Left hindlimb (tissue), 1 donor: ENCODE results near the gene TAOK3.
"Not testable (repeated sequence)": the region's sequence is repeated elsewhere in the genome, so short reads cannot be mapped to it uniquely, and the experiment has no call there.

ENCODE experiments used
- DNase-seq: peaks from one replicate; pipeline ENCODE4 v3.0.0-alpha.2; 2018

The TAOK3 gene

GRCh38 chr12:118372541-118373495, at the start of gene TAOK3:
Gene TAOK3 (minus strand): TSS chr12:118372907. CDS start chr12:118255567, 117,340 bp downstream.
- peak; percentile 99 for DNase-seq

- no peak for DNase-seq
Measured at GRCh38 chr12:118420673-118421072, 48.0 kb upstream of the TAOK3 start.

GRCh38 chr12:118418385-118419057, 45.8 kb upstream of the TAOK3 start:
- DNase-seq: no peak

- no peak for DNase-seq
Measured at GRCh38 chr12:118417942-118418341, 45.2 kb upstream of the TAOK3 start.

GRCh38 chr12:118409834-118410233, 37.1 kb upstream of the TAOK3 start:
- no peak for DNase-seq

GRCh38 chr12:118408241-118408640, 35.5 kb upstream of the TAOK3 start:
- DNase-seq: not testable (repeated sequence)

- no peak for DNase-seq
Measured at GRCh38 chr12:118404876-118405521, 32.3 kb upstream of the TAOK3 start.

- DNase-seq: no peak
Measured at GRCh38 chr12:118402251-118402650, 29.5 kb upstream of the TAOK3 start.

- no peak for DNase-seq
Measured at GRCh38 chr12:118398940-118399339, 26.2 kb upstream of the TAOK3 start.

- DNase-seq: no peak
Measured at GRCh38 chr12:118398524-118398923, 25.8 kb upstream of the TAOK3 start.

GRCh38 chr12:118397708-118398440, 25.2 kb upstream of the TAOK3 start:
- no peak for DNase-seq

GRCh38 chr12:118391836-118392235, 19.1 kb upstream of the TAOK3 start:
- DNase-seq: no peak

- no peak for DNase-seq
Measured at GRCh38 chr12:118391424-118391823, 18.7 kb upstream of the TAOK3 start.

- DNase-seq: peak; percentile 71
Measured at GRCh38 chr12:118377884-118378470, 5.3 kb upstream of the TAOK3 start.

- DNase-seq: no peak
Measured at GRCh38 chr12:118377021-118377883, 4.5 kb upstream of the TAOK3 start.

- DNase-seq: peak; percentile 90
Measured at GRCh38 chr12:118376089-118377020, 3.6 kb upstream of the TAOK3 start, which contains the start of gene SUDS3. Gene SUDS3 (plus strand): TSS chr12:118376555. CDS start chr12:118376692, 137 bp downstream.

GRCh38 chr12:118375348-118375747, 2.6 kb upstream of the TAOK3 start:
- DNase-seq: no peak

- DNase-seq: no peak
Measured at GRCh38 chr12:118374909-118375308, 2.2 kb upstream of the TAOK3 start.

GRCh38 chr12:118374126-118374725, 1.5 kb upstream of the TAOK3 start:
- no peak for DNase-seq

- no peak for DNase-seq
Measured at GRCh38 chr12:118373616-118374015, 909 bp upstream of the TAOK3 start.
